ENCODE data around the gene RIIAD1. TPM values are rescaled to one million over a fixed set of nuclear protein-coding genes. Genes with fewer than 3 reads are reported as not detected.

The RIIAD1 gene
- total and polyA plus RNA-seq, 2 donors (not counting 3 experiments of a cell fraction or from before 2014, with no cell fraction given): not detected

DNA sequence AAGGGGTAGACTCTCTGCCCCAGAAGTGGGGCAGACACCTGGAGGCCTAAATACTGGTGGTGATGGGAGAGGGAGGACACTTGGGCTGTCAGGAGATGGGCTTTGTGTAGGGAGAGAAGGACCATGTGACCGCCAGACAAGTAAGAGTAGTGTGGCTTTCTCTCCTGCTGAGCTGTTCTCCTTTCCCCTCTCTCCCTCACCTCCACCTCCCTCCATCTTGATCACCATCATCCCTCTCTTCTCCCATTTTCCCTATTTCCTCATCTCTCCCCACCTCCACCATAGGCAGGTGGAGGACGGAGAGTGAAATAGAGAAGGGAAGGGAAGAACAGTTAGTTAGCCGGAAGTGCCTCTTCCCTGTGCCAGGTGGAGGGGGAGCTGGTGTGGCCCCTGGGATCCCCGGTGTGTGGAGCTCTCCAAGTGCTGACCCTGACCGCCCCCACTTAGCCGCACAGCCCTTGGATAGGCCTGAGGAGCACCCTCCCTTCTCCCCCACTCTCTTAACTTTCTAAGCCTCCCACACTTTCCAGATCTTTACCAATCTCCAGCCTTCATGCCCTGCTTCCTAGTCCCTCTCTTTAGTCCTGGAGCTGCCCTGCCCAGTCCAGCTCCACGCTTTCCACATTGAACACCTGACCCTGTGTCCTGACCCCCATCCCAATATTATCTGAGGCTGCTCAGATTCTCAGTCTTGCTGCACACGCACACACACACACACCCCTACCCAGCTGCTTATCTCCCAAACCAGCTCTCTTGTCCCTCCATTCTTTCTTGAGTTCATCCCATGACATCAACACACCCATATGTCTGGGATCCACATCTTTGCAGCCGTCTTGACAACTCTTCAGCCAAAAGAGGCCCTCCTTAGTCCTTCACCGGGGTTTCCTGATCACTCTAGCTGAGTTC lies 6.2 kb upstream of the RIIAD1 start:
- no peak for FAIRE-seq
- TF ChIP-seq, protein P1, sequence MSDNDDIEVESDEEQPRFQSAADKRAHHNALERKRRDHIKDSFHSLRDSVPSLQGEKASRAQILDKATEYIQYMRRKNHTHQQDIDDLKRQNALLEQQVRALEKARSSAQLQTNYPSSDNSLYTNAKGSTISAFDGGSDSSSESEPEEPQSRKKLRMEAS (IDR thresholded peaks at IDR 0.05; ENCODE audit: insufficient read depth, insufficient read length): no peak
- TF ChIP-seq JUN (IDR thresholded peaks at IDR 0.05; ENCODE audit: borderline replicate concordance, insufficient read depth, insufficient read length, low read depth) (no peak), EZH2 (IDR thresholded peaks at IDR 0.05; ENCODE audit: borderline replicate concordance, low read depth, low read length, severe bottlenecking) (peak; percentile 34), GATA2 (IDR thresholded peaks at IDR 0.05; ENCODE audit: insufficient read depth, insufficient read length, low read depth, low read length) (no peak), MYC (IDR thresholded peaks at IDR 0.05; ENCODE audit: low read depth, low read length) (no peak)
- TF ChIP-seq, protein P2, sequence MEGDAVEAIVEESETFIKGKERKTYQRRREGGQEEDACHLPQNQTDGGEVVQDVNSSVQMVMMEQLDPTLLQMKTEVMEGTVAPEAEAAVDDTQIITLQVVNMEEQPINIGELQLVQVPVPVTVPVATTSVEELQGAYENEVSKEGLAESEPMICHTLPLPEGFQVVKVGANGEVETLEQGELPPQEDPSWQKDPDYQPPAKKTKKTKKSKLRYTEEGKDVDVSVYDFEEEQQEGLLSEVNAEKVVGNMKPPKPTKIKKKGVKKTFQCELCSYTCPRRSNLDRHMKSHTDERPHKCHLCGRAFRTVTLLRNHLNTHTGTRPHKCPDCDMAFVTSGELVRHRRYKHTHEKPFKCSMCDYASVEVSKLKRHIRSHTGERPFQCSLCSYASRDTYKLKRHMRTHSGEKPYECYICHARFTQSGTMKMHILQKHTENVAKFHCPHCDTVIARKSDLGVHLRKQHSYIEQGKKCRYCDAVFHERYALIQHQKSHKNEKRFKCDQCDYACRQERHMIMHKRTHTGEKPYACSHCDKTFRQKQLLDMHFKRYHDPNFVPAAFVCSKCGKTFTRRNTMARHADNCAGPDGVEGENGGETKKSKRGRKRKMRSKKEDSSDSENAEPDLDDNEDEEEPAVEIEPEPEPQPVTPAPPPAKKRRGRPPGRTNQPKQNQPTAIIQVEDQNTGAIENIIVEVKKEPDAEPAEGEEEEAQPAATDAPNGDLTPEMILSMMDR (IDR thresholded peaks at IDR 0.05; ENCODE audit: extremely low read depth in 1 of 2, insufficient read depth in 1 of 2, low read depth in 1 of 2, low read length in 2 of 2): no peak
- CTCF ChIA-PET: interaction anchor here (2.1 kb wide), 1 partner anchor 14 kb away, joined by 6 read pairs; no protein-coding TSS in a partner anchor
- Histone ChIP-seq H3K9me3 (replicated peaks; ENCODE audit: control insufficient read depth, insufficient read depth, low read length) (no peaks in the 10 kb centered on the region), H3K27ac (ENCODE audit: insufficient read depth, low read depth, low read length) (no peak overlapping the region), H3K27me3 (ENCODE audit: control insufficient read depth in 2 of 2, insufficient read depth in 2 of 2, low read length in 2 of 2) (peaks cover 38 to 44% of the 10 kb centered on the region in 2 experiments), H2AFZ (ENCODE audit: low read depth, low read length) (no peak overlapping the region), H3K4me2 (ENCODE audit: insufficient read depth, low read length) (no peak overlapping the region), H3K79me2 (ENCODE audit: control insufficient read depth, insufficient read depth, low read length) (no peaks in the 10 kb centered on the region), H3K36me3 (ENCODE audit: control insufficient read depth in 2 of 2, extremely low read depth in 1 of 2, insufficient read depth in 2 of 2, low read length in 2 of 2) (no peaks in the 10 kb centered on the region), H3K9me1 (replicated peaks; ENCODE audit: control insufficient read depth, extremely low read depth, insufficient read depth, low read length) (no peaks in the 10 kb centered on the region), H3K9ac (replicated peaks; ENCODE audit: extremely low read depth, insufficient read depth, low read length) (no peak overlapping the region), H4K20me1 (replicated peaks; ENCODE audit: control insufficient read depth, extremely low read depth, insufficient read depth, low read length) (no peaks in the 10 kb centered on the region), H3K4me3 (replicated peaks in 1 of 3; ENCODE audit: insufficient read depth in 1 of 3, low read depth in 1 of 3, low read length in 3 of 3) (no peak overlapping the region), H3K4me1 (ENCODE audit: control insufficient read depth, extremely low read depth, insufficient read depth, low read length) (no peaks in the 10 kb centered on the region)
- BruUV-seq (replicated peaks): no TSS peak
- DNase-seq (ENCODE audit: low read depth, low spot score): no peak
- POLR2A ChIA-PET: interaction anchor here (0.6 kb wide), 1 partner anchor 258 kb away, joined by 5 read pairs; no protein-coding TSS in a partner anchor
- dilution Hi-C loops (cut with MboI; ENCODE audit: extremely low pct_ligation_motif_present, low sequenced_read_pairs): no loop called here
- intact Hi-C loops (cut with micrococcal nuclease): no loop called here
